Nephron progenitor cell (in vitro differentiated cells): Measurements from ENCODE around the gene CKMT2.
"Not testable (repeated sequence)": the region's sequence is repeated elsewhere in the genome, so short reads cannot be mapped to it uniquely, and the experiment has no call there.

ENCODE experiments used
- DNase-seq: peaks from one replicate; pipeline ENCODE4 v3.0.0; 2021
- H3K27ac Mint-ChIP-seq: 2 replicates; pipeline ENCODE4 v1.8.0; 2021; ENCODE audit warnings: mild to moderate bottlenecking, moderate library complexity, mixed read lengths
- H3K27me3 Mint-ChIP-seq: 2 replicates; pipeline ENCODE4 v1.8.0; 2021; ENCODE audit warnings: mild to moderate bottlenecking, low read depth, mixed read lengths; ENCODE audit not compliant: poor library complexity
- H3K36me3 Mint-ChIP-seq: 2 replicates; pipeline ENCODE4 v1.8.0; 2021; ENCODE audit warnings: low read depth, mixed read lengths
- H3K4me1 Mint-ChIP-seq: 2 replicates; pipeline ENCODE4 v1.8.0; 2021; ENCODE audit warnings: mixed read lengths
- H3K4me3 Mint-ChIP-seq: 2 replicates; pipeline ENCODE4 v1.8.0; 2021; ENCODE audit warnings: mild to moderate bottlenecking, moderate library complexity, mixed read lengths
- H3K9me3 Mint-ChIP-seq: 2 replicates; pipeline ENCODE4 v1.8.0; 2021; ENCODE audit warnings: mild to moderate bottlenecking, moderate library complexity, mixed read lengths
- CTCF ChIP-seq: fragments of 200-600 bp; sonication (generic); IDR thresholded peaks from 2 replicates; pipeline ENCODE4 v1.5.0; 2021; ENCODE audit warnings: antibody characterized with exemption

The CKMT2 gene

GRCh38 chr5:81252904-81253303 lies 19.8 kb downstream of the CKMT2 start:
- Mint-ChIP-seq H3K27ac (no peak overlapping the region), H3K4me3 (no peak overlapping the region), H3K27me3 (no peaks in the 10 kb centered on the region), H3K36me3 (peaks cover 67% of the 10 kb centered on the region), H3K4me1 (peaks cover 6% of the 10 kb centered on the region), H3K9me3 (peaks cover 12% of the 10 kb centered on the region)
- TF ChIP-seq CTCF, result no peak
- DNase-seq, result no peak

- Mint-ChIP-seq H3K4me3 (no peak overlapping the region), H3K27ac (no peak overlapping the region), H3K27me3 (no peaks in the 10 kb centered on the region), H3K36me3 (peaks cover 68% of the 10 kb centered on the region), H3K9me3 (peaks cover 12% of the 10 kb centered on the region), H3K4me1 (no peaks in the 10 kb centered on the region)
- TF ChIP-seq CTCF, result no peak
- DNase-seq, result no peak
Observed at GRCh38 chr5:81253875-81254274, 20.8 kb downstream of the CKMT2 start.

- Mint-ChIP-seq H3K9me3 (peaks cover 17% of the 10 kb centered on the region), H3K27me3 (no peaks in the 10 kb centered on the region), H3K27ac (no peak overlapping the region), H3K4me3 (no peak overlapping the region), H3K36me3 (peaks cover 74% of the 10 kb centered on the region), H3K4me1 (no peaks in the 10 kb centered on the region)
- TF ChIP-seq CTCF, result no peak
- DNase-seq, result no peak
Observed at GRCh38 chr5:81254886-81255559, 21.9 kb downstream of the CKMT2 start.

- H3K27ac Mint-ChIP-seq, result no peak overlapping the region
- H3K9me3 Mint-ChIP-seq, result peaks cover 24% of the 10 kb centered on the region
Observed at GRCh38 chr5:81256766-81257165, 23.6 kb downstream of the CKMT2 start.

GRCh38 chr5:81262796-81263195 lies 29.7 kb downstream of the CKMT2 start:
- H3K27me3 Mint-ChIP-seq, DNase-seq, H3K4me1 Mint-ChIP-seq, H3K27ac Mint-ChIP-seq, H3K4me3 Mint-ChIP-seq: not testable (repeated sequence)
- Mint-ChIP-seq H3K9me3 (peaks cover 51% of the 10 kb centered on the region), H3K36me3 (peaks cover 71% of the 10 kb centered on the region)

More at GRCh38 chr5:81256766-81257165, 23.6 kb downstream of the CKMT2 start:
- TF ChIP-seq CTCF, result no peak
- no peak for DNase-seq
- H3K4me3 Mint-ChIP-seq, result no peak overlapping the region
- H3K4me1 Mint-ChIP-seq, result no peaks in the 10 kb centered on the region
- H3K27me3 Mint-ChIP-seq, result no peaks in the 10 kb centered on the region
- peaks cover 76% of the 10 kb centered on the region for H3K36me3 Mint-ChIP-seq

DNA sequence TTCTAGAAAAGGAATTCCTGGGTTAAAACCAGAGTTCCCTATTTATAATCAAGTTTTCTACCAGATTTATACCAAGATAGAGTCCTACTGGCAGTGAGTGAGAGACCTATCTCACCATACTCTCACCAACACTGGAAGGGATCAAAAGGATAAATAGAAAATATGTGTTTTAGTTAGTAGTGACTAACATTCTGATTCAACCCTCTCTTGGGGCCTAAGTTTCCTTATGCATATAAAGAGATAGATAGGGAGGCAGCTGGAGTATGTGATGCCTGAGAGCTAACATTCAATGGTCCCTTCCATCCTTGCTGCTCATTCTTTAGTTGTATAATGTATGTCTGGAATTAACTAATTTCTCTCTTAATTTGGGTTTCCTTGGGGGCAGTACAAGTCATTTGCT lies 32.0 kb downstream of the CKMT2 start:
- no peak overlapping the region for H3K27ac Mint-ChIP-seq
- H3K4me1 Mint-ChIP-seq, result no peaks in the 10 kb centered on the region
- peaks cover 49% of the 10 kb centered on the region for H3K9me3 Mint-ChIP-seq
- H3K27me3 Mint-ChIP-seq, result peaks cover 2% of the 10 kb centered on the region
- no peak for TF ChIP-seq CTCF
- no peak overlapping the region for H3K4me3 Mint-ChIP-seq
- H3K36me3 Mint-ChIP-seq, result peaks cover 57% of the 10 kb centered on the region
- DNase-seq, result no peak
